NCI-H345 treated with DMSO at 0.1 percent for 48 hours (cell line): Measurements from ENCODE around the gene KREMEN2.

Experiments used
- DNase-seq: peaks from one replicate; lab custom pipeline; 2025; ENCODE audit not compliant: unreplicated experiment; lab: John Stamatoyannopoulos, UW

The KREMEN2 gene

DNA sequence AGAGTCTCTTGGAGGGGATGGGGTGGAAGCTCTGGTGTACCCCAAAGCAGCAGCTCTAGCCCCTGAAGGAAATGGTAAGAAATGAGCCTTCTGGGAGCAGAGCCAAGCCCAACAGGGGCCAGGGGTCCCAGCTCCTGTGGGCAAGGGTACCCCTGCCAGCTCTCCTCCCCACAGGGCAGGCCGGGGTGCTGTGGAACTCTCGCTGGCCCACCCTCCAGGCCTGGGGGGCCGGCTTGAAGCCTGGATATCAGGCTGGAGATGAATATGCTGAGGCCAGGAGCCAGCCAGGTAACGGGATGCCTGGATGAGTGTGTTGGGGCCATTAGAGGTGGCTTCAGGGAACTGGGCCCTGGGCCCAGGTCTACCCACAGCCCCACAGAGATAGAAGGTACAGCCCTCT lies 36.5 kb downstream of the KREMEN2 start:
- no peak for DNase-seq

DNA sequence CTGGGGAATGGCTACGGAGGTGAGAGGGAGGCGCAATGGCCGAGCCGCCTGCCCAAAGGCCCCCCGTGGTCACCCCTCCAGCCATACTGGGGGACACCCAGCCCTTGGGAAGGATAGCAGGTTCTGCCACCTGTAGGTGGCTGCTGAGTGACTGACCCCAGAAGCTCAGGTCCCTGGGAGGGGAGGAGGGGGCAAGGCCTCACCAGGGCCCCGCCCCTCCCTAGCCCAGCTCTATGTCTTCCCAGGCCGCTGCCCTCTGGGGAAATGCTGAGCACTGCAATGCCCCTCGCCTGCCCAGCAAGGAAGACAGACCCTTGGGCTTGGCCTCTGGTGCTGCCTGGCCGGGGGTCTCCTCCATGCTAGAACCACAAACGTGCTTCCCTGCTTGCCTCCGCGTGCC lies 37.2 kb downstream of the KREMEN2 start:
- no peak for DNase-seq

DNA sequence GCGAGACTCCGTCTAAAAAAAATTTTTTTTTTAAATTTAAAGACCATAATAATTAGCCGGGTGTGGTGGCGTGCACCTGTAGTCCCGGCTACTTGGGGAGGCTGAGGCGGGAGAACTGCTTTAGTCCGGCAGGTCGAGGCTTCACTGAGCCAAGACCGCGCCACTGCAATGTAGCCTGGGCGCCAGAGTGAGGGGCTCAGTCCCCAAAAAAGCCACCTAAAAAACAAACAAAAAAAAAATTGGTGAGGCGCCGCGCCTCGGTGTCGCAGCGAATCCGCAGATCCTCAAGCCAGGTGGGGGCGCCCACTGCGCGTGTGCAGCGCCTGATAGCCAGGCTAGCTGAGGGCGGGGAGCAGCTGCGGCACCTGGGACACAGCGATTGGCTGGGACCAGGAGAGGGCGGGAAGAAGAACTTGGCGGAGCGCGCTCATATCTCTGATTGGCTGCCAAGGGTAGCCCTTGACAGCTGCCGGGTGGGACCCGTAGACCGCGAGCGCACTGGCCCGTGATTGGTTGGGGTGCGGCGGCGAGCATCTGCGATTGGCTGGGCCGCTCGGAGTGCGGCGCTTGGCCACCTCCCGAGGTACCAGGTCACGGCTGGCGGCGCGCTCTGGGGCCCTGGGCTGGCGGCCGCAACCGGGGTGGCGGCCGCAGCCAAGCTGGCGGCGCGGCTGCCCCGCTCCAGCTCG lies 39.7 kb downstream of the KREMEN2 start:
- DNase-seq = peak; percentile 98

DNA sequence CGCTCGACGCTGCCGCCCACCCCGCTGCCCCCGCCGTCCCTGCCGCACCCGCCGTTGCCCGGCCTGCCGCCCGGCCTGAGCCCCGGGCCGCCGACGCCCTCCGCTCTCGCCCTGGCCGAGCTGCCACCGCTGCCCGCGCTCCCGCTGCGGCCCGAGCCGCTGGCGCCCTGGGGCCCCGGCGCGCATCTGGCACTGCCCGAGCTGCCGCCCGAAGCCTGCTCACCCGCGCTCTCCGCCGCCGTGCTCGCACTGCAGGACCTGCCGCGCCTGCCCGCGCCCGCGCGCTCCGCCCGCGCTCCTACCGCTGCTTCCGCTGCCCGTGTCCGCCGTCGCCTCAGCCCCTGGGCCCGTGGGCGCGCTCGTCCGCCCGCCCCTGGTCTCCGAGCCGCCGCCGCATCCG lies 40.2 kb downstream of the KREMEN2 start:
- DNase-seq = no peak

DNA sequence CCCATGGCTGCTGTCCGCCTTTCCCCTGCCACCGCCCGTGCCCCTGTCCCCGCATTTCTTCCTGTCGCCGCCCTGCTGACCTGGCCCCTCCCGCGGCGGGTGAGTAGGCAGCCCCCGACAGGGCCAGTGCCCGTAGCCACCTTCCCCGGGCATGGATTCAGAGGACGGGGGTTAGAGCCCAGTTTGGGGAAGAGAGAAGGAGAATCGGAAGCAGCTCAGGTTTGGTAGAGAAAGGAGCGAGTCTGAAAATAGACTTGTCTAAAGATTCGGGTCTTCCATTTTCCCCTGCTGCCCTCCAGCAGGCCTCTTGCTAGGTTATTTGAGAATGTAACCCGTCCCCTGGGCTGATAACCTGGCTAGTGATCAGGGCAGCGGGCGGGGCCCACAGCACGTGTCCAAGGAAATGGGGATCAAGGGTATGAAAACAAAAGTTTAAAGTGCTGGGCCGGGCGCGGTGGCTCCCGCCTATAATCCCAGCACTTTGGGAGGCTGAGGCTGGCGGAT lies 40.8 kb downstream of the KREMEN2 start:
- no peak for DNase-seq

DNA sequence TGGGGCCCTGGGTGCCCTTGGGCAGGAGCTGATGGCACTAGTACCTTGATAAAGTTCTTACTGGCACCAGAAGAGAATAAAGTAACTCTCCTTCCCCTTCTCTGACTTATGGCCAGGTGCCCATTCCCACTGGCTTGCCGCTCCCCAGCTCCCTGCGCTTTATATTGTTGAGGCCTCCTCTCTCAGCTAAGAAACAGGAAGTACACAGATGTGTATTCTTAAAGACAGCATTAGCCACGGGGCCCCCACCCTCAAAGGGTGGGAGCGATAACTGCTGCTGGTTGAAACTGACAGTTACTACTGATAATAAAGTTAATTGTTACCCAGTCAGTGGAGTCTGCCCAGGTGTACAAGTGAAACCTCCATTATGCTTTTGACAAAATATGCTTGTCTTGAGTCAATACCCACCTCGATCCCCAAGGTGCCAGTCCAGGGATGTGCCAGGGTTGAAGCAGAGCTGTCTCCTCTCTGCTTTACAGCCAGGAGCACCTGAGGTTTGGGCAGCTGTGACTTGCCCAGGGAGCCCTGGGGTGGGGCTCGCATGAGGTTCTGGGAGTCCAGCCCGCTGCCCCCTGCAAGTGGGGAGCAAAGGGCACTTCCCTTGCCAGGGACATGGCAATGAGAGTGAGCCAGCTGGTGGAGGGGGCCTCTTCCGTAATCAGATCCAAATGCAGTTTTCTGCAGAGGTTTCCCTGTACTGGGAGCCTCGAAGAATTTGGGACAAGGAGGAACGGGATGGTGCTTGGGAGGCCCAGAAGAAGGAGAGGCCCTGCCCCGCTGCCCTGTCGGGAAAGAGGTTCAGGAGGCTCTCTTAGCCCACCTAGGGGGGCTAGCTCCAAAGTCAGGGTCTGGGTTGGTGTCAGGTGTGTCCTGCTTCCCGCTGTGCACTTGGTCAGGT lies 43.2 kb downstream of the KREMEN2 start:
- DNase-seq = no peak

DNA sequence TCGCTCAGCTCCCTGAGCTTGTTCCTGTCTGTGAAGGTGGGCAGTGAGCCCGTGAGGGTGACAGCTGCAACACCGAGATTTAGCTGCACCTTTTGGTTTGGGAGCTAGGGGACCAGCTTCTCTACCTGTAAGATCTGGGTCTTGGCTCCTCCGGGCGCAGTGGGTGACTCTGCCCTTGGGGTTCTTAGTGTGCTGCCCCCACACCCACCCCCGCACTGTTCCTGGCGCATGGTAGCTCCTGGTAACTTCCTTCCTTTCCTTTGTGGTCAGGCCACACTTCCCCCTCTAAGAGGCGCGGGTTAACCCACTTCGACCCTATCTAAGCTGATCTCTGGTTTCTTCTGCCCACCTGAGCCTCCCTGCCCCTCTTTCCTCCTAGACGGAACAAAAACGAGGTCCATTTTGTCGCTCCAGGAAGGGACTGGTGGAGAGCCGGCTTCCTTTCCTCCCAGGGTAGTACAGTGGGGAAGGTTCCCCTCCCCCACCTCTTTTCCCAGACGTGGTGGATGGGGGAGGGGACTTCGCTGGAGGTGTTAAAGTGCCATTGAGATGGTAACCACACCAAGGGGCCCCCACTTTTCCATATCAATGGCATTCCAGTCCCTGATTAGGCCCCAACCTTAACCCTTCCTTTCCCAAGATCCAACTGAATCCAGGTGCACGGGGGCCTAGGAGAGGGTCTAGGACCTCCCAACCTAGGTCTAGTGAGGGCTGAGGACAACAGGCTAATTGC lies 44.0 kb downstream of the KREMEN2 start:
- no peak for DNase-seq

DNA sequence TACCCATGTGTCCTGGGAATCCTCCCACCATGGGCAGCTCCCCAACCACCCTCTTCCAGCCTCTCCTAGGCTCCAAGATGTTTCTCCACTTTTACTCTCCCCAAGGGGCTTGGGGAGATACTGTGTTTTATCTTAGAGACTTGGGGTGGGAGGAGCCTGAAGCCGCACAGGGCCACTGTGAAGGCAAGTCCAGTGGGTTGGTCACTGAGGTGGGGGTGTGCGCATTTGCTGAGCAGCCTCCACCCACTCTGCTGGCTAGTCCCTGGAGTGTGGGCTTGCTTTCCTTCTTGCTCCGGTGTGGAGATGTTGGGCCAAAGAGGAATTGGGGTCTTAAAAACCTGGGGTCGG lies 44.6 kb downstream of the KREMEN2 start:
- no peak for DNase-seq

DNA sequence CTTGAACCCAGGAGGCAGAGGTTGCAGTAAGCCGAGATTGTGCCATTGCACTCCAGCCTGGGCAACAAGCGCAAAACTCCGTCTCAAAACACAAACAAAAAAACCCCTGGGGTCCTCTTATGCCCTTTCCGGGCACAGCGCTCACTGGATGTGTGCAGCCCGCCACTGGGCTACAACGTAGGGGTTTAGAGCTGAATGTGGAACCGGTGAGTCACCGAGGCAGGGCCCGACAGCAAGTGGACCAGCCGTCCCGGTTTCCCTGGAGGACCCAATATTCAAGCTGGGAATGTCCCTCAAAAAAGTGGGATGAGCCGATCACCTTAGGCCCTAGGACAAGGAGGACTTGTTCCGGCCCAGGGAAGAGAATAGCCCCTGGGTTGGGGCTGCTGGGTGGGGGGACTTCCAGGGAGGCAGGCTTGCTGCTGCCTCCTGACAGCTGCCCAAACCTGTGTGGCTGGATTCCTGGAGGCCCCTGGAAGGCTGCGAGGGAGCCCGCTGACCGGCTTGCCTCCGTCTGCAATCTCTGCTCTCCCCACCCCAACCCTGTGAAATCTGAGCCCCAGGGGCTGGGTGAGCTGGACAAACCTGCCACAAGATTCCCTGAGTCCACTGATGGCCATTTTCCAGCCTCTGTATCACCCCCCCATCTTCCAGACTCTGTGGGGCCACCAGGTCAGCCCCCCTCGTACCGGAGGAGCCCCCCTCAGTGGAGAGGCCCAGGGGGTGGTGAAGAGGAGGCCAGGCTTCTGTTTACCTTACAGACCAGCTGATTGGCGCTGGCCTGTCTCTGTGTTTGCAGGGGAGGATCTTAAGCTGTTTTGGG lies 45.7 kb downstream of the KREMEN2 start:
- no peak for DNase-seq

DNA sequence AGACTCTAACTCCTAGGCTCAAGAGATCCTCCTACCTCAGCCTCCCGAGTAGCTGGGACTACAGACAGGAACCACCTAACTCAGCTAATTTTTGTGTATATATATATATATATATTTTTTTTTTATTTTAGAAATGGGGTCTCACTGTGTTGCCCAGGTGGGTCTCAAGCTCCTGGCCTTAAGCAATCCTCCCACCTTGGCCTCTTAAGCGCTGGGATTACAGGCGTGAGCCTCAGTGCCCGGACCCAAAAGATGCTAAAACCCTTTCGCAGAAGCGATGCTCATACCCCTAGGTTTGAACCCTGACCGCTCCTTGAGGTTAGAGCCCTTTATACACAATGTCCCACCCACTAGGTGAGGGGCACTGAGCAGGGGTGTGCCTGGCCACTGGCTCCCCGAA lies 46.4 kb downstream of the KREMEN2 start:
- DNase-seq = no peak

DNA sequence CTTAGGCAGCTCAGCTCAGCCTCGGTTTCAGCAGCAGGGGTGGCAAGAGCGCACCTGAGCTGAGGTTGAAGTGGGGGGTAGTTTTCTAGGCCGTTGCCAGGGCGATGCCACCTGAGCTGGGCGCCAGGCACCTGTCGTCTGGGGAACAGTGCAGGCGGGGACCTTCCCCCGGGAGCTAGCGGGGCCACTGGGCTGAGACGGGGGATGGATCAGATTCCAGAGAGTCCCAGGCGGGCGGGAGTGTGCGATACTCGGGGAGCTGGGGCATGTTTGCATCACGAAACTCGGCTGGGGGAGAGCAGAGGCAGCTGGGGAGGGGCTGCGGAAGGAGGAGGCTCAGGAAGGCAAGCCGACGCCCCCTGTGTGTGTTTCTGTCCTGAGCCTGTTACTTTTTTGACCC lies 48.2 kb downstream of the KREMEN2 start:
- peak; percentile 72 for DNase-seq

DNA sequence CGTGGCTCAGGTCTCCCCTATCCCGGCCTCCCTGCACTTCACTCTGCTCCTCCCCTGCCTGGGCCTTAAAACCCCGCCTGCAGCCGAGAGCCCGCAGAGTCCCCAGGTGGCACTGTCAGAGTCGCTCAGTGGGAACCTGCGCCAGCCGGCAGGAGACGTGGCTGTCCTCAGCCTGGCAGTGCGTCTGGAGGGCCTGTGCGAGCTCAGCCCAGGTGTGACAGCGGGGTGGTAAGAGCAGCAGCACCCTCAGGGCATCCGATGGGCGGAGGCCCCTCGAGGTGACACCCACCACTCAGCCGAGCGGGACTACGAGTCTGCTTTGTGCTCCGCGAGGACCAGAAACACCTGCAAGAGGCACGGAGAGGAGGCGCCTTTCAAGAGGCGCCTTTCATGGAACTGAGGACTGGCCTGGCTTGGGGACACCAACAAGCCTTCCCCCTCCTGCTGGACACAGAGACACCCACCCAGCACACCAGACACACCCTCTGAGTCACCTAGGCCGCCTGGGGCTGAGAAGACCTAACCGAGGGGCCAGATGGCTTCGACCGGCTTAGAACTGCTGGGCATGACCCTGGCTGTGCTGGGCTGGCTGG lies 48.8 kb downstream of the KREMEN2 start, which contains the start of gene CLDN9:
Gene CLDN9, plus strand, starts transcription at position 96 of the 593 bp plus-strand sequence. Its CDS starts 440 bp downstream, at position 536.
- DNase-seq = peak; percentile 91

DNA sequence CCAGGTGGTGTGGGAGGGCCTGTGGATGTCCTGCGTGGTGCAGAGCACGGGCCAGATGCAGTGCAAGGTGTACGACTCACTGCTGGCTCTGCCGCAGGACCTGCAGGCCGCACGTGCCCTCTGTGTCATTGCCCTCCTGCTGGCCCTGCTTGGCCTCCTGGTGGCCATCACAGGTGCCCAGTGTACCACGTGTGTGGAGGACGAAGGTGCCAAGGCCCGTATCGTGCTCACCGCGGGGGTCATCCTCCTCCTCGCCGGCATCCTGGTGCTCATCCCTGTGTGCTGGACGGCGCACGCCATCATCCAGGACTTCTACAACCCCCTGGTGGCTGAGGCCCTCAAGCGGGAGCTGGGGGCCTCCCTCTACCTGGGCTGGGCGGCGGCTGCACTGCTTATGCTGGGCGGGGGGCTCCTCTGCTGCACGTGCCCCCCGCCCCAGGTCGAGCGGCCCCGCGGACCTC lies 49.4 kb downstream of the KREMEN2 start:
- DNase-seq = no peak

DNA sequence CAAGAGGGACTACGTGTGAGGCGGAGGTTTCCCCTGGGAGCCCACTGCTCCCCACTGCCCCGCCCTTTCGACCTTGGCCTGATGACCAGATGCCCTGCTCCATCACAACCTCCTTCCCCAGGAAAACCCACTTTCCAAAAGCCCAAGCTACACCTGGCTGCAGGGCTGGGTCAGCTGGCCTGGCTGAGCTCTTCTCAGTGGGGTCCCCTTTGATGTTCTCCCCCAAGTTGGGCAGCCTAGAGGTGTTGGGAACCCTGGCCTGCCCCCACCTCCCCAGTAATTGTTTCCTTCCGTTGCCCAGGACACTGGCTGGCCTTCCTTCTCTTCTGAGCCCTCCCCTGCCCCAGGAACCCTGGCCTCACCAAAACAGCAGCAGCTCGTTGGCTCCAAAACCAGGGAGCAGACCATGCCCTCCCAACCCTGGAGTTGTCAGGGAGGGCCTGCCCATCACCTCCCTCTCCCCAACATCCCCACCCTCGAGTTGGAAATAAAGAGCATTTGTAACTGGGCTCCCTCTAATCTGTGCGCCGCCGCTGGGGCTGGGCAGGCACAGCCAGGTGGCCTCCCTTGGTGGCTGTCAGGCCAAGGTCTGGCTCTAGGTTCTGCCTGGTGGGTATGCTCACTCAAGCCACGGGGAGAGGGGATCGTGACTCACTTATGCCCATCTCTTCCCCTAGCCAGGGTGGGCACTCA lies 50.1 kb downstream of the KREMEN2 start:
- DNase-seq = no peak

DNA sequence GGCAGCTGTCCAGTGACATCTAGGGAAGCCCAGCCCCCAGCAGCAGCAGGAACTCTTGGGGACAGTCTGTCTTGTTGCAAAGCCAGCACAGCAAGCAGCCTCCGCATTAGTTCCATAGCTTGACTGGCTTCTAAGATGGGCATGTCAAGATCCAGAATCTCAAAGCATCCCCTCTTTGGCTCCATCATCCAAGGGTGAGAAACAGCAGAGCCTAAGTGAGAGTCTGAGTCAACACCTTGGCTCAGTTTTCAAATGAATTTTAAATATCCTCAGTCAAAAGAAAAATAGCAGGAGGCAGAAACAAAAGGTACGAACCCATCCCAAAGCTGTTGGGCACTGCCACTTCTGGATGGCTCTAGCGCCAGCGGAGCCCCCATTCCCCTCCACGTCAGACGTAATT lies 50.9 kb downstream of the KREMEN2 start:
- no peak for DNase-seq

DNA sequence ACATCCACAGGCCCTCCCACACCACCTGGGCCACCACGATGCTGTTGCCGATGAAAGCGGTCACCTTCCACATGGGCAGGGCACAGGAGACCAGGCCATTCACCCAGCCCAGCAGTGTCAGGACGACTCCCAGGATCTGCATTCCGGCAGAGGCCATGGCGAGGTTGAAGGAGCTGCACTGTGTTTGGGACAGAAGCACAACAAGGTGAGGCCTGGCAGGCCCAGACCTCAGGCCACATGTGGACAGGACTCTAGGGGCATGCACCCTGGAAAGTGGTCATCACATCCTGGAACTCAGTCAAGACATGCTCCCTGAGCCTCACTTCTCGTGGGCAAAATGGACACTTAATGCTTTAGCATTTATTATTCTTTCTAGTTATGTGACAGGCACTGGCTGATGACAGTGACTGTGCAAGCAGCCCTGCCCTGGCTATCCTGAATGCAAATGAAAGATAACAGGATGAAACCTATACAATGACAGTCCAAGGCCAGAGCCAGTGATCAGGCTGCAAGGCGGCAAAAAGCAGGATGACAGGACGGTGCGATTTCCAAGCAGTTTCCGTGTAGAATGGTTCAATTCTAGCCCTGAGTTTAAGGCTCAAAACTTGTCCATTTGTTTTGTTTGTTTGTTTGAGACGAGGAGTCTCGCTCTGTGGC lies 51.9 kb downstream of the KREMEN2 start:
- DNase-seq = no peak

DNA sequence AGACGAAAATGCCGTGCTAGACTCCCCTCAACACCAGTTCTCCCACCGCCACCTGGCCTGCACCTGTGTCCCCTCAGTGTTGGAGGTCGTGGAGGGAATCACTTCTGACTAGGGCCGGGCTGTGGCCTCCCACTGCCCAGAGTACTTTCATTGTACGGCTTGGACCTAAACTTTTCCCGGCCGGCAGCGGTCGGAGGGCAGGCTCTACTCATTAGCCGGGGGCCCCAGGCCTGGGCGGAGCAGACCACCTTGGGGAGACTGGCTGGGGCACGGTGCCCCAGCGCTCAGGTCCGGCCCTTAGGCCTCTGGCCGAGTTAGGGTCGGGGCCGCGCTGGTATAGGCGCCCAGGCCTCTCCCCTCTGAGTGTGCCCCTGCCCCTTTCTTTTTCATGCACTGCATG lies 53.3 kb downstream of the KREMEN2 start:
- DNase-seq = no peak
